AG04450 (cell line): ENCODE data around the gene ZBTB14. TPM values are rescaled to one million over a fixed set of nuclear protein-coding genes. Genes with fewer than 3 reads are reported as not detected.

Experiments used
- CTCF ChIA-PET: fragments of 300-600, 350-600 bp; formaldehyde crosslinking; extraction: SDS; loops from one replicate; lab custom pipeline; 2022; ENCODE audit warnings: antibody characterized with exemption, inconsistent platforms; lab: Charles Lee
- POLR2A ChIA-PET: fragments of 350-600 bp; formaldehyde crosslinking; extraction: SDS; loops from one replicate; lab custom pipeline; 2021; ENCODE audit warnings: antibody characterized with exemption, inconsistent platforms; lab: Yijun Ruan, JAX
- DNase-seq: peaks from one replicate; pipeline ENCODE4 v3.0.0-alpha.2; 2011; ENCODE audit warnings: low read depth, low spot score
- H3K27ac ChIP-seq: one replicate; pipeline ENCODE4 v1.5.1; 2012; ENCODE audit warnings: low read depth, low read length, control low read depth
- H3K27me3 ChIP-seq: one replicate; pipeline ENCODE4 v1.6.0; 2012; ENCODE audit warnings: low read length; ENCODE audit not compliant: control insufficient read depth, insufficient read depth
- H3K4me3 ChIP-seq: 2 replicates; pipeline ENCODE4 v1.5.1; 2011; ENCODE audit warnings: mild to moderate bottlenecking, low read depth, low read length, control low read depth
- H3K9me3 ChIP-seq: 2 replicates; pipeline ENCODE4 v1.5.1; 2012; ENCODE audit warnings: low read length; ENCODE audit not compliant: control insufficient read depth, insufficient read depth
- polyA plus RNA-seq: library from polyadenylated mRNA; depleted of rRNA; stranded (reverse); fragments of >200 nt; gene quantifications from 2 replicates; pipeline ENCODE4 v1.2.3, GENCODE V29; 2011
- TF ChIP-seq, protein P1 (sequence below): IDR thresholded peaks from 2 replicates; pipeline ENCODE4 v1.5.1; 2011; ENCODE audit warnings: low read depth, low read length, control low read depth, inconsistent platforms

The ZBTB14 gene
- polyA plus RNA-seq, 1 experiment, result 17.7 TPM

- no peaks in the 10 kb centered on the region for H3K9me3 ChIP-seq
- H3K4me3 ChIP-seq, result no peak overlapping the region
- CTCF ChIA-PET, result no interaction called here
- TF ChIP-seq, protein P1, sequence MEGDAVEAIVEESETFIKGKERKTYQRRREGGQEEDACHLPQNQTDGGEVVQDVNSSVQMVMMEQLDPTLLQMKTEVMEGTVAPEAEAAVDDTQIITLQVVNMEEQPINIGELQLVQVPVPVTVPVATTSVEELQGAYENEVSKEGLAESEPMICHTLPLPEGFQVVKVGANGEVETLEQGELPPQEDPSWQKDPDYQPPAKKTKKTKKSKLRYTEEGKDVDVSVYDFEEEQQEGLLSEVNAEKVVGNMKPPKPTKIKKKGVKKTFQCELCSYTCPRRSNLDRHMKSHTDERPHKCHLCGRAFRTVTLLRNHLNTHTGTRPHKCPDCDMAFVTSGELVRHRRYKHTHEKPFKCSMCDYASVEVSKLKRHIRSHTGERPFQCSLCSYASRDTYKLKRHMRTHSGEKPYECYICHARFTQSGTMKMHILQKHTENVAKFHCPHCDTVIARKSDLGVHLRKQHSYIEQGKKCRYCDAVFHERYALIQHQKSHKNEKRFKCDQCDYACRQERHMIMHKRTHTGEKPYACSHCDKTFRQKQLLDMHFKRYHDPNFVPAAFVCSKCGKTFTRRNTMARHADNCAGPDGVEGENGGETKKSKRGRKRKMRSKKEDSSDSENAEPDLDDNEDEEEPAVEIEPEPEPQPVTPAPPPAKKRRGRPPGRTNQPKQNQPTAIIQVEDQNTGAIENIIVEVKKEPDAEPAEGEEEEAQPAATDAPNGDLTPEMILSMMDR, result no peak
- H3K27ac ChIP-seq, result no peak overlapping the region
- POLR2A ChIA-PET, result no interaction called here
- no peak for DNase-seq
- peaks cover 10% of the 10 kb centered on the region for H3K27me3 ChIP-seq
Measured at GRCh38 chr18:5304232-5304631, 8.7 kb upstream of the ZBTB14 start.

DNA sequence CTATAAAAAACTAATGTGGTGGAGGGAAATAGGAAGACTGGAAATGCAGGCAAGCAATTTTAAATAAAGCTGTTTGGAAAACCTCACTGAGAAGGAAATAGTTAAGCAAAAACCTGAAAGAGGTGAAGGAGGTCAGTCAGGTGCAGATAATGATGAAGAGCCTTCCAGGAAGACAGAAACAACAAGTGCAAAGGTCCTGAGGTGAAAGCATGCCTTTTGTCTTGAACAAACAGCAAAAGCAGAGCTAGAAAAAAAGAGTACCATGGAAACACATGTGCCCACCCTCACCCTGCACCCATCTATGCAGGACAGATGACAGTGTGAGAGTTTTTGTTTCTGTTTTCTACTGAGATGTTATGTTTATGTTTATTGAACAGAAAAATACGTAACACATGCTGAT lies 8.1 kb upstream of the ZBTB14 start:
- DNase-seq, result no peak
- POLR2A ChIA-PET, result no interaction called here
- Histone ChIP-seq H3K9me3 (no peaks in the 10 kb centered on the region), H3K4me3 (no peak overlapping the region), H3K27ac (no peak overlapping the region), H3K27me3 (peaks cover 13% of the 10 kb centered on the region)
- CTCF ChIA-PET, result no interaction called here
- TF ChIP-seq, protein P1, result no peak

DNA sequence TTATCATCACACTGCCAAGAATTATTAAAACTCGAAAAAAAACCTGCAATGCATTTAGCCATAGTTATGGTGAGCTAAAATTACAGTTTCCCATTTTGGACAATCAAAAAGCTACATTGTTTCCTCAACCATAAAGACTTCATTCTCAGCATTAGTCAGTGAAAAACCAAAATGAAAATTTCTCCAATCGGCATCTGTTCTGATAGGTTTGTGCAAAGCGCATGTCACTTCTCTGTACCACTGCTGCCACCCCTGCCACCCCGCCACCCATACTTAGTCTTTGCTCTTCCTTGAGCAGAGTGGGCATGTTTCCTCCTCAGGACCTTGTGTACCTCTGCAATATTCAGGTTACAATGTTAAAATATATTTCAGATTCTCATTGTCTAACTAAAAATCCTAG lies 7.1 kb upstream of the ZBTB14 start:
- DNase-seq, result no peak
- ChIA-PET CTCF (no interaction called here), POLR2A (no interaction called here)
- Histone ChIP-seq H3K4me3 (no peak overlapping the region), H3K9me3 (no peaks in the 10 kb centered on the region), H3K27ac (no peak overlapping the region), H3K27me3 (peaks cover 13% of the 10 kb centered on the region)
- TF ChIP-seq, protein P1, result no peak

DNA sequence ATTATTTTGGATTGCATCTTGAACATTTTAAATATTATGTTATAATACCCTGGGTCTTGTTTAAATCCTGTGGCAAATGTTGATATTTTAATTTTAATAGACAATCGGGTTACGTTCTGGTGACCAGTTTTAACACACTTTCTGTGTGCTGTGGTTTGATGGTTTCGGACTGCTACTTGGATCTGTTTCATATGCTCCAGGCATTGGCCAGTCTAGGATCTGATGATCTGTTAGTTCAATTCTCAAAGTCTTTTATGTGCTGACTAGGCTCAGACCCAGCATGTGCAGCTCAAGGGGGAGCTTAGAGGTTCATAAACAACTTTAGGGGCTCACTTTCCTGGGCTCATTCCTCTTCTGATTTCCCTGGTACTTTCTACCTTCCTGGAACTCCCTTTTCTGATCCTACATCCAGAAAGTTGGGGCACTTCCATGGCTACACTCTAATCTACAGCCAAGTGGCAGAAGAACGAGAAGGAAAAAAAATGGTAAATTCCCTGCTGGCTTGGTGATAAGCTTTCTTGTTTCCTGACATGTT lies 5.0 kb upstream of the ZBTB14 start:
- Histone ChIP-seq H3K27me3 (peaks cover 13% of the 10 kb centered on the region), H3K27ac (no peak overlapping the region), H3K9me3 (no peaks in the 10 kb centered on the region), H3K4me3 (no peak overlapping the region)
- TF ChIP-seq, protein P1, result no peak
- no peak for DNase-seq
- ChIA-PET CTCF (no interaction called here), POLR2A (no interaction called here)

DNA sequence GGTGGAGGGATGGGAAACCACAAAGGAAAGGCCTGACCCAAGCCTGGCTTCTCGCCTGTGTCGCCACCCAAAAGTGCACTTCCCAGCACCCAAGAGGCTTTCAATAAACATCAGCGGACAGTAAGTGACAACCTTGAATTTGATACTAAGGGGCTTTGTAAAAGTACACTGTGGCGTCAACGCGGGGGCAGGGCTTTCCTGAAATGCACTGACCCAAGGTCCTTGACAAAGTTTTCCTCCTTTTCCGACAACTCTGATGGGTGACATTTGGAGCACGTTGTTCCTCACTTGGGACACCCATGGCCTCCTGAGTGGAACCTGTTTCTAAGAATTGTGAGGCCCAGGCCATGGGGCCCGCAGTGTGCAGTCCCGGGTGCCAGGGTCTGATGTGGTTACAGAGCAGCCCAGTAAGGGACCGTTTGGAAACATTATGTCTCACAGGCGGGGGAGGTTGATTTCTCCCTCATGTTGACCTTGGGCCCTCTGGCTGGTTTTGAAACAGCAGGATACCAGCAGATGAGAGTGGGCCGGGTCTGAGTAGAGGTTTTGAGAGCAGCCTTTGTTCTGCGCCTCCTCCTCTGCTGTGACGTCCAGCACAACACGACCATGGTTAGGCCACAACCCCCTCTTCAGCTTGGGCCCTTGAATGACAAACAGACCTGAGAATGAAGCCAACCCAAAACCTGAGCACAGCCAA lies 2.8 kb upstream of the ZBTB14 start:
- CTCF ChIA-PET, result no interaction called here
- DNase-seq, result no peak
- H3K27ac ChIP-seq, result no peak overlapping the region
- H3K4me3 ChIP-seq, result no peak overlapping the region
- H3K9me3 ChIP-seq, result no peaks in the 10 kb centered on the region
- POLR2A ChIA-PET, result no interaction called here
- peaks cover 13% of the 10 kb centered on the region for H3K27me3 ChIP-seq
- TF ChIP-seq, protein P1, result no peak
